ENCODE results near the gene PHLDB1.

The PHLDB1 gene

DNA sequence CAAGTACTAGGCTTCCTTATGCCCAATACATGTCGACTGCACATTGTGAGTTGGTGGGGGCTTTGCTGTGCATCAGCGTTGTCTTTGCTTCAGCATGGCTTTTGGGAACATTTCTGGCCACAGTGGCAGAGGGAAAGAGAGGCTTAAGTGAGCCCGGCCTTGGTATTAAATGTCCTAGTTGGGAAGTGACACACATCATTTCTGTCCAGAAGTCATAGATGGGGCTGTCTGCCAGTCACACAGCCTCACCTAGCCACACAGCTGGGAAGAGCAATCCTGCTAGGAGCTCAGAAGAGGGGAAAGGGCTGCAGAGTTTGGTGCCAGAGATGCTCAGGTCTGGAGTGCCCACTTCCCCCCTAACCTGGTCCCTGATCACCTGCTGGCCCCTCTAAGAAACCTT is 44.4 kb downstream of the PHLDB1 start:
- Histone ChIP-seq H4K8ac (ENCODE audit: low read length) (no peak overlapping the region), H2BK120ac (ENCODE audit: low read depth, low read length) (no peak overlapping the region), H2AK5ac (ENCODE audit: low read length, severe bottlenecking) (no peak overlapping the region), H3K18ac (ENCODE audit: low read depth in 1 of 2, low read length in 2 of 2) (no peak overlapping the region), H3K4me1 (ENCODE audit: control insufficient read depth, insufficient read depth, low read depth, low read length) (no peaks in the 10 kb centered on the region), H3K14ac (ENCODE audit: low read length in 2 of 2) (no peak overlapping the region), H4K91ac (ENCODE audit: low read length) (no peak overlapping the region), H3K4me3 (ENCODE audit: insufficient read depth in 1 of 2, low read depth in 1 of 2, low read length in 2 of 2) (no peak overlapping the region), H2AFZ (ENCODE audit: low read depth, low read length) (no peak overlapping the region), H2BK5ac (ENCODE audit: low read depth, low read length, poor library complexity, severe bottlenecking) (no peak overlapping the region), H3K27ac (ENCODE audit: low read length, poor library complexity, severe bottlenecking) (no peak overlapping the region), H2BK12ac (ENCODE audit: low read length in 2 of 2) (no peak overlapping the region), H3K4me2 (ENCODE audit: low read length, poor library complexity, severe bottlenecking) (no peak overlapping the region), H3K9me3 (ENCODE audit: control insufficient read depth, low read length) (no peaks in the 10 kb centered on the region), H2BK15ac (ENCODE audit: low read depth, poor library complexity, severe bottlenecking) (no peak overlapping the region), H3K9ac (ENCODE audit: low read length) (no peak overlapping the region), H3K36me3 (ENCODE audit: control insufficient read depth in 1 of 2, insufficient read depth in 2 of 2, low read depth in 1 of 2, low read length in 2 of 2) (peaks cover 78 to 95% of the 10 kb centered on the region in 2 experiments), H3K27me3 (ENCODE audit: control insufficient read depth in 1 of 2, insufficient read depth in 1 of 2, low read length in 2 of 2) (no peaks in the 10 kb centered on the region), H3K79me1 (replicated peaks; ENCODE audit: low read length, poor library complexity, severe bottlenecking) (peaks cover 44% of the 10 kb centered on the region), H3K23ac (ENCODE audit: low read length in 2 of 2) (no peak overlapping the region), H3K4ac (ENCODE audit: low read depth in 1 of 2, low read length in 2 of 2) (no peak overlapping the region)
- 98% methylated on average over 2 of the region's 3 CpGs for WGBS
- no peak for DNase-seq

- Histone ChIP-seq H2BK5ac (ENCODE audit: low read depth, low read length, poor library complexity, severe bottlenecking) (no peak overlapping the region), H3K27ac (ENCODE audit: low read length, poor library complexity, severe bottlenecking) (no peak overlapping the region), H3K23ac (ENCODE audit: low read length in 2 of 2) (no peak overlapping the region), H2AFZ (ENCODE audit: low read depth, low read length) (no peak overlapping the region), H2BK12ac (ENCODE audit: low read length in 2 of 2) (no peak overlapping the region), H3K4me2 (ENCODE audit: low read length, poor library complexity, severe bottlenecking) (no peak overlapping the region), H3K27me3 (ENCODE audit: control insufficient read depth in 1 of 2, insufficient read depth in 1 of 2, low read length in 2 of 2) (no peaks in the 10 kb centered on the region), H3K9me3 (ENCODE audit: control insufficient read depth, low read length) (no peaks in the 10 kb centered on the region), H3K14ac (ENCODE audit: low read length in 2 of 2) (no peak overlapping the region), H3K36me3 (ENCODE audit: control insufficient read depth in 1 of 2, insufficient read depth in 2 of 2, low read depth in 1 of 2, low read length in 2 of 2) (peaks cover 82 to 95% of the 10 kb centered on the region in 2 experiments), H3K4me3 (ENCODE audit: insufficient read depth in 1 of 2, low read depth in 1 of 2, low read length in 2 of 2) (no peak overlapping the region), H2BK15ac (ENCODE audit: low read depth, poor library complexity, severe bottlenecking) (no peak overlapping the region), H3K4me1 (ENCODE audit: control insufficient read depth, insufficient read depth, low read depth, low read length) (peaks cover 2% of the 10 kb centered on the region), H3K79me1 (replicated peaks; ENCODE audit: low read length, poor library complexity, severe bottlenecking) (peaks cover 42% of the 10 kb centered on the region), H4K91ac (ENCODE audit: low read length) (no peak overlapping the region), H3K18ac (ENCODE audit: low read depth in 1 of 2, low read length in 2 of 2) (no peak overlapping the region), H2AK5ac (ENCODE audit: low read length, severe bottlenecking) (no peak overlapping the region), H3K9ac (ENCODE audit: low read length) (no peak overlapping the region), H4K8ac (ENCODE audit: low read length) (no peak overlapping the region), H3K4ac (ENCODE audit: low read depth in 1 of 2, low read length in 2 of 2) (no peak overlapping the region), H2BK120ac (ENCODE audit: low read depth, low read length) (no peak overlapping the region)
- 82% methylated on average over 4 of the region's 4 CpGs for WGBS
- DNase-seq: no peak
Measured at GRCh38 chr11:118652681-118653181, 45.3 kb downstream of the PHLDB1 start.

DNA sequence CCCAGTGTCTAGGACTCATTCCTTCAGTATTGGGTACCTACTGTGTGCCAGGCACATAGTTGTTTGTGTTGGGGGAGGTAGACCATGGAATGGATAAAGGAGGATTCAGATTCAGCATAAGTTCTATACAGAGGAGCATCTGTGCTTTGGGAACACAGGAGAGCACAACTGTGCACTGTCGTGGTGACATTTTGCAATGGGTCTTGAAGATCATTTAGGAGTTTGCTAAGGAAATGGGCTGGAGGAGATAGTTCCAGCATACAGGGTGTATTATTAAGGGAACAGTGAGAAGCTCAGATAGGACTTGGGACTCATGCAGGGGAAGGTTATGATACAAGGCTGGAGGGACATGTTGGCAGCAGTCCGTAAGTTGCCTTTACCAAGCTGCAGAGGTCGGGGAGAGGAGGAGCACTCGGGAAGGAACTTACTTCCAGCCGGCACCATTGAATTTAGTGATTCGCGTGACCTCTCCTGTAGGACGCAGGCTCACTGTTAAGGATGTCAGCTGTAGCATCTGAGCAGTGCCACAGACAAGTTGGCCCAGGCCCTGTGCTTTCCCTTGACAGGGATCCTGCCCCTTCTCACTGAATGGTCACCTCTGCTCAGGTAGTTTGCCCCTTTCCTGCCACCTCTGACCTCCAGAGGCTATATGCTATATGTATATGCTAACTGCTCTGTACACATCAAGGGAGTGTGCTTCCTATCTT is 46.4 kb downstream of the PHLDB1 start:
- H3K4ac ChIP-seq (ENCODE audit: low read depth in 1 of 2, low read length in 2 of 2): no peak overlapping the region
- H3K14ac ChIP-seq (ENCODE audit: low read length in 2 of 2): no peak overlapping the region
- no peak overlapping the region for H4K91ac ChIP-seq (ENCODE audit: low read length)
- WGBS: 96% methylated on average over 8 of the region's 8 CpGs
- peaks cover 13% of the 10 kb centered on the region for H3K4me1 ChIP-seq (ENCODE audit: control insufficient read depth, insufficient read depth, low read depth, low read length)
- peaks cover 36% of the 10 kb centered on the region for H3K79me1 ChIP-seq (replicated peaks; ENCODE audit: low read length, poor library complexity, severe bottlenecking)
- H2AFZ ChIP-seq (ENCODE audit: low read depth, low read length): no peak overlapping the region
- H2BK15ac ChIP-seq (ENCODE audit: low read depth, poor library complexity, severe bottlenecking): no peak overlapping the region
- no peaks in the 10 kb centered on the region for H3K9me3 ChIP-seq (ENCODE audit: control insufficient read depth, low read length)
- H4K8ac ChIP-seq (ENCODE audit: low read length): no peak overlapping the region
- no peaks in the 10 kb centered on the region for H3K27me3 ChIP-seq (ENCODE audit: control insufficient read depth in 1 of 2, insufficient read depth in 1 of 2, low read length in 2 of 2)
- peaks cover 83 to 91% of the 10 kb centered on the region in 2 experiments for H3K36me3 ChIP-seq (ENCODE audit: control insufficient read depth in 1 of 2, insufficient read depth in 2 of 2, low read depth in 1 of 2, low read length in 2 of 2)
- H3K27ac ChIP-seq (ENCODE audit: low read length, poor library complexity, severe bottlenecking): no peak overlapping the region
- H2BK12ac ChIP-seq (ENCODE audit: low read length in 2 of 2): no peak overlapping the region
- H2BK5ac ChIP-seq (ENCODE audit: low read depth, low read length, poor library complexity, severe bottlenecking): no peak overlapping the region
- no peak overlapping the region for H3K4me2 ChIP-seq (ENCODE audit: low read length, poor library complexity, severe bottlenecking)
- H2BK120ac ChIP-seq (ENCODE audit: low read depth, low read length): no peak overlapping the region
- H2AK5ac ChIP-seq (ENCODE audit: low read length, severe bottlenecking): no peak overlapping the region
- no peak overlapping the region for H3K4me3 ChIP-seq (ENCODE audit: insufficient read depth in 1 of 2, low read depth in 1 of 2, low read length in 2 of 2)
- no peak overlapping the region for H3K18ac ChIP-seq (ENCODE audit: low read depth in 1 of 2, low read length in 2 of 2)
- H3K23ac ChIP-seq (ENCODE audit: low read length in 2 of 2): no peak overlapping the region
- DNase-seq: no peak
- H3K9ac ChIP-seq (ENCODE audit: low read length): peak overlapping the region; percentile 11

- Histone ChIP-seq H2BK120ac (ENCODE audit: low read depth, low read length) (no peak overlapping the region), H3K4me2 (ENCODE audit: low read length, poor library complexity, severe bottlenecking) (no peak overlapping the region), H3K9me3 (ENCODE audit: control insufficient read depth, low read length) (no peaks in the 10 kb centered on the region), H3K14ac (ENCODE audit: low read length in 2 of 2) (no peak overlapping the region), H3K23ac (ENCODE audit: low read length in 2 of 2) (no peak overlapping the region), H2BK12ac (ENCODE audit: low read length in 2 of 2) (no peak overlapping the region), H3K27me3 (ENCODE audit: control insufficient read depth in 1 of 2, insufficient read depth in 1 of 2, low read length in 2 of 2) (no peaks in the 10 kb centered on the region), H3K36me3 (ENCODE audit: control insufficient read depth in 1 of 2, insufficient read depth in 2 of 2, low read depth in 1 of 2, low read length in 2 of 2) (peaks cover 74 to 82% of the 10 kb centered on the region in 2 experiments), H3K9ac (ENCODE audit: low read length) (no peak overlapping the region), H3K4ac (ENCODE audit: low read depth in 1 of 2, low read length in 2 of 2) (no peak overlapping the region), H3K4me1 (ENCODE audit: control insufficient read depth, insufficient read depth, low read depth, low read length) (peaks cover 28% of the 10 kb centered on the region), H2AFZ (ENCODE audit: low read depth, low read length) (no peak overlapping the region), H3K4me3 (ENCODE audit: insufficient read depth in 1 of 2, low read depth in 1 of 2, low read length in 2 of 2) (no peak overlapping the region), H3K79me1 (replicated peaks; ENCODE audit: low read length, poor library complexity, severe bottlenecking) (peaks cover 25% of the 10 kb centered on the region), H3K27ac (ENCODE audit: low read length, poor library complexity, severe bottlenecking) (no peak overlapping the region), H2BK15ac (ENCODE audit: low read depth, poor library complexity, severe bottlenecking) (peak overlapping the region; percentile 8), H4K8ac (ENCODE audit: low read length) (no peak overlapping the region), H3K18ac (ENCODE audit: low read depth in 1 of 2, low read length in 2 of 2) (no peak overlapping the region), H4K91ac (ENCODE audit: low read length) (no peak overlapping the region), H2AK5ac (ENCODE audit: low read length, severe bottlenecking) (no peak overlapping the region), H2BK5ac (ENCODE audit: low read depth, low read length, poor library complexity, severe bottlenecking) (no peak overlapping the region)
- no peak for DNase-seq
- 93% methylated on average over 6 of the region's 7 CpGs for WGBS
Measured at GRCh38 chr11:118655486-118656190, 48.2 kb downstream of the PHLDB1 start.

All from mesenchymal stem cell (in vitro differentiated cells and primary cell).